GM18861 (cell line): ENCODE measurements around the gene PRKCH.
A peak's percentile ranks its signal among the peaks of the same experiment; 100 is the strongest.

ENCODE experiments used
- ATAC-seq: cut with Tn5 transposase; IDR thresholded peaks from one replicate; pipeline ENCODE4 v1.9.1; 2021; ENCODE audit not compliant: unreplicated experiment

The PRKCH gene

GRCh38 chr14:61561657-61562276 lies 240.4 kb downstream of the PRKCH start:
- ATAC-seq: no peak

- ATAC-seq: no peak
Observed at GRCh38 chr14:61562321-61563161, 241.2 kb downstream of the PRKCH start.

- ATAC-seq: no peak
Observed at GRCh38 chr14:61563162-61563511, 241.8 kb downstream of the PRKCH start.

DNA sequence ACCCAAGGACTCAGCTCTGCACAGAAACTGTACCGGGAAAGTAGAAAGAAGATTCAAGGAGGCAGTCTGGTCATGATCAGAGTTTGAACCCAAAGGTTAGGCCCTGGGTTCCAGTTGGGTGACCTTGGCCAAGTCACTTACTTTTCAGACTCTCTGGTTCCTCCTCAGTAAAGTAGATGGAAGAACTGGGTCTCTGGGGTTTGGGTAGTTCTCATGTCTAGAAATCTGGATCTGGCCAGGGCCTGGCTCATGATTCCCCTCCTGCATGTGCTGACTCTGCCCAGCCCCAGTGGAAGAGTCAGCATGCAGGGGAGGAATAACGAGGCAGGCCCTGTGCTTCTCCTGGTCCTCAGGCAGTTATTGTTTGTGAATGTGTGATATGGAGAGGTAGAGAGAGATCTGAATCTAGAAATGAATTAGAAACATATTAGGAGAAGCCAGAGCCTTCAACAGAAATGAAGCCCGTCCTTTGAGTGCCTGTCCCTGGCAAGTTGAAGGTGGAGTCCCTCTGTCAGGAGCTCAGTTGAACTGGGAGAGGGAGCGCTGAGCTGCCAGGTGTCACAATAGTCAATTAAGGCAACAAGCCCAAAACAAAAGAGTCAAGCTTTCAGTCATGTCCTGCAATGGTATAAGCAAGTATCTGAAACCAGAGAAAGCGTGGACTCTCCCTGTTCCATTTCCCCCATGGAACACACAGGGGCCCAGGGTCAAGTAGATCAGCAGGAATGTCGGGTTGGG lies 242.7 kb downstream of the PRKCH start:
- no peak for ATAC-seq

DNA sequence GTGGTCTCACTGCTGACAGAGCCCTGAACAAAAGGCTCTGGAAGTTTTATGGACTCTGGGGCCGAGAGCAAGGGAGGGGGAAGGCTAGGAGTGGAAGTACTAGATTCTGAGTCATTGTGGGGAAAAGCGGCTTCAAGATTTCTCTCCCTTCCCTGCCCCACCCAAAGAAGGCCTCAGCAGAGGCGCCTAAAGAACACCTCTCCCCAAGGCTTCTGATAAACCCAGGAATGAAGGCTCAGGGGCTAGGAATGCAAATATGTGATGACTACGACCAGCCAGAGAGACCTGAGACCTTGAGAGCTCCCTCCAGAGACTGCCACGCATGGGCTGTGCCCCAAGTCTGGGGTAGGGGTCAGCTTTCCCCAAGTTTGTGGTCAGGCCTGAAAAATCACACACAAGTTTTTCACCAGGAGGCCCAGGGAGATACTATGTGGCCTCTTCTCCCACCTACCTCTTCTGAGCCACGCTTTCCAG lies 243.3 kb downstream of the PRKCH start:
- ATAC-seq: no peak

DNA sequence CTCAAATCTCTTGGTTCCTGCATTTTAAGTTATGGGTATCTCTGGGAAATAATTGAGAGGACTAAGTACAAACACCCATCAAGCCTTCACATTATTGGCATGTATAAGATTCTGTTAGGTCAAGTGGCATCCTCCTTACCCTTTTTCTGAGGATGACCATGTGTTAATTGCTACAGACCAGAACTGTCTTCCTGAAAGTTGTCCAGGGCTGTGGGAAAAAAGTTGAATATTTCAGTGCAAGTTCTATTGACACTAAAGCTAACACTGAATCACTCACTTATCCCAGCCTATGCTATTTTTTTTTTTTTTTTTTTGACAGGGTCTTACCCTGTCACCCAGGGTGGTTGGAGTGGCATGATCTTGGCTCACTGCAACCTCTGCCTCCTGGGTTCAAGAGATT lies 243.8 kb downstream of the PRKCH start:
- ATAC-seq: no peak

- no peak for ATAC-seq
Observed at GRCh38 chr14:61565836-61566536, 244.6 kb downstream of the PRKCH start.

DNA sequence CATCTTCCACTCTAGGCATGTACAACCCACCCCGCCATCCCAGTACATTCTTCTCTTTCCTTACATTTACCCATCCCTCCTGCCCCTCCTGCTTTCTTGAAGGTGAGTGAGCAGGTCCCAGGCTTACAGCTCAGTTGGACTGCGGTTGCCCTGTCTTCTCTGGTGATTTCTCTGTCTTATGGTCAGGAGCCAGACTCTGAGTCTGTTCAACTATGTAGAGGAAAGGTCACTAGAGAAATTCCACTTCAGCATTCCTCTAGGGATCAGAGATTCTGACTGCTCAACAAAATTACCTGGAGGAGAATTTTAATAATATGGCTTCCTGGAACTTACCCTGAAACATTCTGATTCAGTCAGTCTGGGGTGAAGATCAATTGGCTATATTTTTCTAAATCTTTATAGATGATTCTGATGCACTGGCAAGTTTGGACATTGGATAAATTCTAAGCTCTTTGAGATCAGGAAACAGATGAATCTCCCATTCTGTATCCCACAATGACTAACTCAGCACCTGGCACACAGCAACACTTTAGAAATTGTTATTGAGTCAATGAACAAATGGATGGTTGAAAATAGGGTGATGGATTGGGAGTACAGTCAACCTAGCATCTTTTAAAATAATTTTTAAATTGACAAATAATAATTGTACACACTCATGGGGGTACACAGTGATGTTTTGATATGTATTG lies 245.3 kb downstream of the PRKCH start:
- ATAC-seq: no peak

DNA sequence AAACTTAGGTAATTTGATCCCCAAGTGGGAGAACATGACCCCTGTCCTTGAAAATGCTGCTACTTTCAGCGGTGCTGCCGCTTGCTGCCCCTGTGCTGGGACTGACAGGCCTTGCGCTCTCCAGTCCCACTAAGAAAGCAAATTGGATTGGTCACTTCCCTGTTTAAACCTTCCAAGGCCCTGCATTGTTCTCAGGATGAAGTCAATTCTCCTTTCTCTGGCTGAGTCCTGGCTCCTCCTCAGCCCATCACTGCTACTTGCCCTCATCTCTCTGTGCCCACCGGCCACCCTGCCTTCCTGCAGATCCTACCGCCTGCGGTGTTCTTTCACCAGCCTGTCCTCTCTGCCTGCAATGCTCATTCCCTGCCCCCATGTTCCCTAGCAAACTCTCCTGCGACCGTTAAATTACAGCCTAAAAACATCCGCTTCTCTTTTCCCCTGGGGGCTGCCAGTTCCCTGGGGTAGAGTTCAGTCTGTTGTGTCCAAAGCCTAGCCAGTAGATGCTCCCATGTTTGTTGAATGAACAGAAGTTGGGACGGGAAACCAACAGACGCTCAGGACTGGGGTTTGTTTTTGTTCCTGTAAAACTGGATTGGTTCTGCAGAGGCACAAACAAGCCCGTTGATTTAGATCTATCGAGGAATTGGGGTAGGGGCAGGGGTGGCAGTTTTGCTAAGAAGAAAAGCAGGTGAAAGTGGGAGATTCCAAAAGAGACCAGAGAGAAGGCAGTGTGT lies 246.6 kb downstream of the PRKCH start:
- no peak for ATAC-seq

DNA sequence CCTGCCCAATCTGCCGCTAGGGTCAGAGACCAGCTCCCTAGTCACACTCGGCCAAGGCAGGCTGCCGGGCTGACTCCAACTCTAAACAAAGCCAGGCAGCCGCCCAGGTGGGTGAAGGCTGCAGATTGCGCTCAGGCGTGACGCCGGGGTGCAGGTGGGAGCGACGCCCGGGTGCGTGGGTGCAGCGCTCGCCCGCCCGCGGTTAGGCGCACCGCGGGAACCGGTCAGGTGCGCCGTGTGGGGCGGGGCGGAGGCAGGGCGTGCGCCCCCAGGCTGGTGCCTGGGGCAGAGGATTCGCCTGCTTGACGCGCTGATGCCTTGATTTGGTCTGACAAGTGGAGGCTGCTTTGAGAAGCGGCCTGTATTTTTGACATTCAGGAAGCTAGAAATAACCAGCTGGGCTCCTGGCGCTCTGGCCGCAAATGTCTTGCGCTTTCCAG lies 247.2 kb downstream of the PRKCH start:
- peak; percentile 82 for ATAC-seq

DNA sequence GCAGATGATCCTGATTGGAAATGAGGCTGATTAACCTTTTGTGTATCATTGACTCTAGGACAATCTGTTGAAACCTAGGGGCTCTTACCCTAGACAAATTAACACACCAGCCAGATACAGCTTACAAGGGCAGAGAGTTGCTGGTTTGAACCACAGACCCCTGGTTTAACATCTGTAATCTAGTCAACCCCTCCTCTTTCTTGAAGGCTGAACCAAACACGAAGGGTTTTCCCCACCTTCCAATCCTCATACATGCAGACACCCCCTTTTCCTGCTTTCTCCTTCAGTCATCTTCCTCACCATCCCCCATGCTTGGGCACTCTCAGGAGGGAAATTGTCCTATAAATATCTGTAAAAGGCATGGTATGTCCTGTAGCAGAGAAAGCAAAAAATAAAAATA lies 247.9 kb downstream of the PRKCH start:
- no peak for ATAC-seq

GRCh38 chr14:61569812-61570548 lies 248.6 kb downstream of the PRKCH start:
- no peak for ATAC-seq

GRCh38 chr14:61570549-61571290 lies 249.3 kb downstream of the PRKCH start:
- ATAC-seq: no peak

GRCh38 chr14:61571917-61572316 lies 250.5 kb downstream of the PRKCH start:
- no peak for ATAC-seq

- ATAC-seq: no peak
Observed at GRCh38 chr14:61573321-61573720, 251.9 kb downstream of the PRKCH start.

GRCh38 chr14:61573748-61574513 lies 252.6 kb downstream of the PRKCH start:
- no peak for ATAC-seq

DNA sequence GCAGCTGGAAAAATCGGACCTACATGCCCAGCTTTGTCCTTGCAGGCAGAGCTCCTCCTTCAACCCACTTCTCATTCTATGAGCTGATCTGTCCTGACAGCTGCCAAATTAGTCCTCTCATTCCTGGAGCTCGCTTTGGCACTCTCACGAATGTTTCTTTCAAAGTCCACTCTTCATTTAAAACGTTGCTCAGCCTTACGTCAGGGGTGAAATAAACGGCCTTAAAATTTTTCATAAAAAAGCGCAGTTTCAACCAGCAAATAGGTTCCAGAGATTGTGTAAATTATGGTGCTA lies 253.1 kb downstream of the PRKCH start:
- no peak for ATAC-seq

DNA sequence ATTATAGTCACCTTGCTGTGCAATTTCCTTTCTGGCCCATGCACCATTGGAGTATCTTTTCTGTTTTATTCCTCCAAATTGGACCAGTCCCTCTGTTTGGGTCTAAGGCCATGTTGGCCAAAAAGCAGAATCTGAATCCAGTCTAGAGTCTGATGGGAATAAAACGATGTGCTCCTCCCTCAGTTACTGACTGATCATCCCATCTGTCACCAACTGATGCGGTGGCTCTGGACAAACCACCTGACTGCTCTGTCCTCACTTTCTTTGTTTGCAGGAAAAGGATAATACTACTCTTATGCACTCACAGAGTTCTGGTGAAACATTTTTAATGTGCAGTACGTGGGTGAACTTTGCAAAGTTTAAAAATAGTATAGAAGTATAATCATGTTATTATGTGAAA lies 253.7 kb downstream of the PRKCH start:
- no peak for ATAC-seq
